PC-9 (cell line): ENCODE results near the gene BRPF3.

Experiments
- CTCF ChIP-seq: fragments of 200-600 bp; sonication (generic); conservative IDR thresholded peaks from 2 replicates; pipeline ENCODE4 v1.6.1; 2017; ENCODE audit warnings: mixed run types, antibody characterized with exemption, mild to moderate bottlenecking, moderate library complexity
- EZH2 ChIP-seq: fragments of 200-600 bp; sonication (generic); IDR thresholded peaks from 2 replicates; pipeline ENCODE4 v1.8.0; 2017; ENCODE audit warnings: antibody characterized with exemption, low read depth

- TF ChIP-seq CTCF = no peak
- no peak for TF ChIP-seq EZH2
Observed at GRCh38 chr6:36232172-36232571, 35.6 kb downstream of the BRPF3 start.
